ENCODE results near the gene CD300C. TPM values are rescaled to one million over a fixed set of nuclear protein-coding genes. Genes with fewer than 3 reads are reported as not detected.

Gene CD300C
- polyA plus RNA-seq, 1 experiment = not detected

DNA sequence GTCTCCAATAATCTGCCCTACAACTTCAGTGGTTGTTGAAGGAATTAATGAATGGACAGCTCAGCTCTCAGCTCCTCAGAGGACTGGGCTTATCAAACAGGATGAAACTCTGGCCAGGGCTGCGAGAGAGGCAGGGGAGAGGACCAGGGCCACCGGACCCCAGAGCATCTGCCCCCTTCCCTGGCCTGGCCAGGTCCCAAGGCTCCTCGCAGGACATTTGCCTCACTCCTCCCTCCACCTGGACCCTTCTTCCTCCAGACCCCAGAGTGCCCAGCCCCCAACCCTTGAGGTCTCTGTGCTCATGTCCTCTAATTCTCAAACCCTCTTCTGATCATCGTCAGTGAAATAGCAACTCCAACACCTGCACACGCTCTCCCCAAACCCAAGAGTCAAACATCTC lies 3.7 kb downstream of the CD300C start:
- TF ChIP-seq, protein P1, sequence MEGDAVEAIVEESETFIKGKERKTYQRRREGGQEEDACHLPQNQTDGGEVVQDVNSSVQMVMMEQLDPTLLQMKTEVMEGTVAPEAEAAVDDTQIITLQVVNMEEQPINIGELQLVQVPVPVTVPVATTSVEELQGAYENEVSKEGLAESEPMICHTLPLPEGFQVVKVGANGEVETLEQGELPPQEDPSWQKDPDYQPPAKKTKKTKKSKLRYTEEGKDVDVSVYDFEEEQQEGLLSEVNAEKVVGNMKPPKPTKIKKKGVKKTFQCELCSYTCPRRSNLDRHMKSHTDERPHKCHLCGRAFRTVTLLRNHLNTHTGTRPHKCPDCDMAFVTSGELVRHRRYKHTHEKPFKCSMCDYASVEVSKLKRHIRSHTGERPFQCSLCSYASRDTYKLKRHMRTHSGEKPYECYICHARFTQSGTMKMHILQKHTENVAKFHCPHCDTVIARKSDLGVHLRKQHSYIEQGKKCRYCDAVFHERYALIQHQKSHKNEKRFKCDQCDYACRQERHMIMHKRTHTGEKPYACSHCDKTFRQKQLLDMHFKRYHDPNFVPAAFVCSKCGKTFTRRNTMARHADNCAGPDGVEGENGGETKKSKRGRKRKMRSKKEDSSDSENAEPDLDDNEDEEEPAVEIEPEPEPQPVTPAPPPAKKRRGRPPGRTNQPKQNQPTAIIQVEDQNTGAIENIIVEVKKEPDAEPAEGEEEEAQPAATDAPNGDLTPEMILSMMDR (IDR thresholded peaks at IDR 0.05; ENCODE audit: low read depth, low read length) = no peak
- no peaks in the 10 kb centered on the region; the same call in 1 of the 2 replicates for H3K9me3 ChIP-seq (ENCODE audit: control insufficient read depth, insufficient read depth, low read length)
- CTCF ChIA-PET = no interaction called here

DNA sequence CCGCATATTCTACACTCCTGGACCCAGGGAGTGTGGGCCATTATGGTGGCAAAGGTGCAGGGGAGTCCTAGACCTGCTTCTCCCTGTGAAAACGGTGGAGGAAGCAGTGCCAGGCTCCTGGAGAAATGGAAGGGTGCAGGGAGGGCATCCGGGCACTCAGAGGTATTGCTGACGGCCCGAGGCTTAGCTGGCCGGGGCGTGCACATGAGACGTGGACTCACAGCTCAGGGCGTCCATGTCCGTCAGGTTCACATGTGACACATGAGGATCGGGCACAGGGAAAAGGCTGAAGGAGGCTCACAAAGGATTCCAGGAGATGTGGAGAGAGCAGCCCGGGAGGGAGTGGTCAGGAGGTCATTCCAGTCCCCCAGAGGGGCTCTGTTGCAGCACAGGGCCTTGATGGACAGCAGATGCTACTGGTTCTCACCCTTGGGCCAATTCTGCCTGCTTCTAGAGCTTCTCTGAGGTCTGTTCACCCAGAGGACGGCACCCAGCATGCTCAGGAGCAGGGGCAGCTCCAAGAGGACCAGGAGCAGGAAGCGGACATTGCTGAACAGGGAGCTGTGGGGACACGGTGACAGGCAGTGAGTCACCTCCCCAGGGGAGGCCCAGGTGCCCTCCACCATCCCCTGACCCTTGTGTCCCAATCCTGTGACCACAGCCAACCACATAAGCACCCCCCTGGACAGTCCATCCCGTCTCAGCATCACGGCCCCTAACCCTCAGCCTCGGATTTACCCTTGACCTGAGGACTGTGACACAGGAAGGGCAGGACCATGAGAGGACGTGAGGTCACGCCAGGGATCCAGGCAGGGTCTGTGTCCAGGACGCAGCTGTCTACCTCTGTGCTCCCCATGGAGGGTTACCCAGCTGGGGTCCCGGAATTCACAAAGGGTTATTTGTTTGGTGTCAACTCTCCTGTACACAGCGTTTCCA lies 4.5 kb downstream of the CD300C start:
- ChIA-PET POLR2A (no interaction called here), CTCF (no interaction called here)
- H3K9me3 ChIP-seq (ENCODE audit: control insufficient read depth, insufficient read depth, low read length) = no peaks in the 10 kb centered on the region; the same call in 1 of the 2 replicates
- H3K4me3 ChIP-seq (ENCODE audit: low read depth, low read length) = no peak overlapping the region
- TF ChIP-seq, protein P1 (IDR thresholded peaks at IDR 0.05; ENCODE audit: low read depth, low read length) = no peak
- H3K27me3 ChIP-seq (ENCODE audit: control insufficient read depth, insufficient read depth, low read length) = no peaks in the 10 kb centered on the region
- DNase-seq (ENCODE audit: low read depth, low spot score) = no peak
- H3K27ac ChIP-seq (ENCODE audit: low read depth, low read length) = no peak overlapping the region

More for the DNA sequence above, 3.7 kb downstream of the CD300C start:
- H3K4me3 ChIP-seq (ENCODE audit: low read depth, low read length) = no peak overlapping the region
- POLR2A ChIA-PET = no interaction called here
- no peak for DNase-seq (ENCODE audit: low read depth, low spot score)
- H3K27ac ChIP-seq (ENCODE audit: low read depth, low read length) = no peak overlapping the region
- no peaks in the 10 kb centered on the region for H3K27me3 ChIP-seq (ENCODE audit: control insufficient read depth, insufficient read depth, low read length)

DNA sequence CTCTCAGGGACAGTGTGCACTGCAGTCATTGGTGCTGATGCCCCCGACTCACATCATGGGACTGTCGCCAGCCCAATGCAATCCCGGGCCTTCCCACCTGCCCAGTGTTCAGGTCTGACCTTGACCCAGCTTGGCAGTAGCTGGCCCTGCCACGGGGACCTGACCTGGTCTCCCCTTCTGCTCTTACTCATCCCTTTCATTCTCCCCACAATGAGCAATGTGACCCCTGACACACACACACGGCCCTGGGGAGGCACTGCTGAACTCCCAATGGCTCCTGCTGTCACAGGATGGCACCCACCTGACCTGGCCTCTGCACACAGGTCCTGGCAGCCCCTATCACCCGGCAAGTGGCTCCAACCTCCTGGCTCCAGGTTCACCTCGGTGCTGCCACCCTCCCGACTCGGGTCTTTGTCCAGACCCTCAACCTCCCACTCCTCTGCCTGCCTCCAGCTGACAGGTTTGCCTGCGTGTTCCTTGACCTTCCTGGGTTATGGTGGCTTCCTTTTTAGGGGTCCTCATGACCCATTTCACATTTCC lies 6.6 kb downstream of the CD300C start:
- H3K27ac ChIP-seq (ENCODE audit: low read depth, low read length) = no peak overlapping the region
- DNase-seq (ENCODE audit: low read depth, low spot score) = no peak
- H3K4me3 ChIP-seq (ENCODE audit: low read depth, low read length) = no peak overlapping the region
- no peaks in the 10 kb centered on the region for H3K27me3 ChIP-seq (ENCODE audit: control insufficient read depth, insufficient read depth, low read length)
- H3K9me3 ChIP-seq (ENCODE audit: control insufficient read depth, insufficient read depth, low read length) = no peaks in the 10 kb centered on the region; the same call in 1 of the 2 replicates
- CTCF ChIA-PET = no interaction called here
- POLR2A ChIA-PET = no interaction called here
- TF ChIP-seq, protein P1 (IDR thresholded peaks at IDR 0.05; ENCODE audit: low read depth, low read length) = no peak

DNA sequence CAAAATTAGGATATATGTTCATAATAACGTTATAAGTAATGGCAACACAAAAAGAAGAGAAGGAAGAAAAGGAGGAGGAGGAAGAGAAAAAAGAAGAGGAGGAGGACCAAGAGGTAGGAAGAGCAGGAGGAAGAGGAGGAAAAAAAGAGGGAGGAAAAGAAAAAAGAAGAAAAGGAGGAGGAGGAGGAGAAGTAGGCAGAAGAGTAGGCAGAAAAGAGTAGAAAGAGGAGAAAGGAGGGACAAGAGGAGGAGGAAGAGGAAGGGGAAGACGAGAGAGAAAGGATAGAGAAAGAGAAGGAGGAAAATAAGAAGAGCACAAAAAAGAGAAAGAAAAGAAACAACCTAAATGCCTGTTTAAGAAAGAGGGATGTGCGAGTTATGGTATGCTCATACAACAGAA lies 9.0 kb downstream of the CD300C start:
- POLR2A ChIA-PET = no interaction called here
- CTCF ChIA-PET = no interaction called here
- Histone ChIP-seq H3K4me3 (ENCODE audit: low read depth, low read length) (no peak overlapping the region), H3K27me3 (ENCODE audit: control insufficient read depth, insufficient read depth, low read length) (no peaks in the 10 kb centered on the region), H3K9me3 (ENCODE audit: control insufficient read depth, insufficient read depth, low read length) (peaks cover 3% of the 10 kb centered on the region; the same call in 1 of the 2 replicates), H3K27ac (ENCODE audit: low read depth, low read length) (no peak overlapping the region)
- TF ChIP-seq, protein P1 (IDR thresholded peaks at IDR 0.05; ENCODE audit: low read depth, low read length) = no peak
- no peak for DNase-seq (ENCODE audit: low read depth, low spot score)

DNA sequence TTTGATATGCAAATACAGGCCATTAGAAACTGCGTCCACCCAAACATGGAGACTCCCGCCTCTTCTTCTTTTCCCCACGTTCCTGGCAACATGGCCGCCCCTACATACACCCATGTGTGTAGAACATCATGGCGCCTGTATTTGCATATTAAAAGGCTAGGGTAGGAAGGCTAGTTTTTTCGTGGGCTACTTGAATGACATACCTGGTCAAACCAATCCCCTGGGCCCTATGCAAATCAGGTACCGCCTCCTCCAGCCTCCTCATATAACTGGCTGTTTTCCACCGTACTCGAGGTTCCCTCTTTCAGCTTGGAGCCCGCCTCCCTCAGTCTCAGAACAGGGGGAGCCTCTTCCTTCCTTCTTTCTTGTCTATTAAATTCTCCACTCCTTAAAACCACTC lies 13.8 kb downstream of the CD300C start:
- ChIA-PET CTCF (interaction anchor here (1.1 kb wide), 1 partner anchor 24 kb away, joined by 3 read pairs; no protein-coding TSS in a partner anchor), POLR2A (no interaction called here)
- Histone ChIP-seq H3K4me3 (ENCODE audit: low read depth, low read length) (no peak overlapping the region), H3K27ac (ENCODE audit: low read depth, low read length) (no peak overlapping the region), H3K9me3 (ENCODE audit: control insufficient read depth, insufficient read depth, low read length) (peaks cover 15% of the 10 kb centered on the region), H3K27me3 (ENCODE audit: control insufficient read depth, insufficient read depth, low read length) (no peaks in the 10 kb centered on the region)
- DNase-seq (ENCODE audit: low read depth, low spot score) = no peak
- TF ChIP-seq, protein P1 (IDR thresholded peaks at IDR 0.05; ENCODE audit: low read depth, low read length) = no peak

Measured in AG04450 (cell line).